OCI-LY1 (cell line): Measurements from ENCODE around the gene SURF2.

Experiments
- EZH2 ChIP-seq: fragments of 200-600 bp; sonication (generic), shearing (Covaris generic); IDR thresholded peaks from 2 replicates; pipeline ENCODE4 v1.8.0; 2017; ENCODE audit warnings: borderline replicate concordance, mixed run types, mild to moderate bottlenecking, antibody characterized with exemption, low read length, moderate library complexity, mixed read lengths
- TF ChIP-seq, protein P1 (sequence below): fragments of 200-600 bp; sonication (generic), shearing (Covaris generic); IDR thresholded peaks from 2 replicates; pipeline ENCODE4 v1.5.1; 2017; ENCODE audit warnings: mild to moderate bottlenecking, antibody characterized with exemption, low read length, moderate library complexity, mixed read lengths

DNA sequence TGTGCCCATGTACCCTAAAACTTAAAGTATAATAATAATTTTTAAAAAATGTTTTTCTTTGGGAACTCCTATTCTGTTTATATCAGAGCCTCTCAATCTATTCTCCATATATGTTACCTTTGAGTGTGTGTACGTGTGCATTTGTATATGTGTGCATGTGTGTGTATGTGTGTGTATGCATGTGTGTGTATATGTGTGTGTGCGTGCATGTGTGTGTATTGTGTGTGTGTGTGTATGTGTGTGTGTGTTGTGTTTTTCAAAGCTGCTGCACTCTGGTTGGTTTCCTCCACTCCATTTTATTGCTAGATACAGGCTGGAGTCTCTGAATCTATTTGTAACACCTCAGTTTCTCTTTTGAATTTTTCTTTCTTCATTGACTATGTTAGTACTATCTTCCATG, 40.4 kb upstream of the SURF2 start:
- TF ChIP-seq, protein P1, sequence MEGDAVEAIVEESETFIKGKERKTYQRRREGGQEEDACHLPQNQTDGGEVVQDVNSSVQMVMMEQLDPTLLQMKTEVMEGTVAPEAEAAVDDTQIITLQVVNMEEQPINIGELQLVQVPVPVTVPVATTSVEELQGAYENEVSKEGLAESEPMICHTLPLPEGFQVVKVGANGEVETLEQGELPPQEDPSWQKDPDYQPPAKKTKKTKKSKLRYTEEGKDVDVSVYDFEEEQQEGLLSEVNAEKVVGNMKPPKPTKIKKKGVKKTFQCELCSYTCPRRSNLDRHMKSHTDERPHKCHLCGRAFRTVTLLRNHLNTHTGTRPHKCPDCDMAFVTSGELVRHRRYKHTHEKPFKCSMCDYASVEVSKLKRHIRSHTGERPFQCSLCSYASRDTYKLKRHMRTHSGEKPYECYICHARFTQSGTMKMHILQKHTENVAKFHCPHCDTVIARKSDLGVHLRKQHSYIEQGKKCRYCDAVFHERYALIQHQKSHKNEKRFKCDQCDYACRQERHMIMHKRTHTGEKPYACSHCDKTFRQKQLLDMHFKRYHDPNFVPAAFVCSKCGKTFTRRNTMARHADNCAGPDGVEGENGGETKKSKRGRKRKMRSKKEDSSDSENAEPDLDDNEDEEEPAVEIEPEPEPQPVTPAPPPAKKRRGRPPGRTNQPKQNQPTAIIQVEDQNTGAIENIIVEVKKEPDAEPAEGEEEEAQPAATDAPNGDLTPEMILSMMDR, result no peak
- no peak for TF ChIP-seq EZH2
